ENCODE measurements around the gene ZNF579. TPM values are rescaled to one million over a fixed set of nuclear protein-coding genes. Genes with fewer than 3 reads are reported as not detected.

The ZNF579 gene
- polyA plus RNA-seq, 1 donor from 2014 or later, result 7.4 TPM

DNA sequence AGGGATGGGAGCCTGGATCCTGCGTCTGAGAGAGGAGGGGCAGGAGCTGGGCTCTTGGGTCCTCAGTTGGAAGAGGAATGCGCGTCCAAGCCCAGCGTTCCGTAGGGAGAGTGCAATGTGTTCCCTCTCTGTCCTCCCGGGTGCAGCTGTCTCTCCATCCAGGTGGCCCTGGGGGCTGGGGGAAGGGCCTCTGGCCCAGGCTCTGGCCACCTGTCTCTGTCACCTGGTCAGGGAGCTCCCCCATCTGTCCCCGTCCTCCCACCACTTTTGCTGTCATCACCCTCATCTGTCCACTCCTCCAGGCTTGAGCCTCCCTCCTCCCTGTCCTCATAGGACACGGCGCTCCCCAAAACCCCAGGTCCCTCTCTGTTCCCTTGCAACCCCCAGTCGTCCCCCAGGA lies 40.0 kb downstream of the ZNF579 start:
- H3K9me2 ChIP-seq (ENCODE audit: insufficient read depth, low read length), result no peaks in the 10 kb centered on the region
- H3K36me3 ChIP-seq (ENCODE audit: insufficient read depth, low read length), result no peaks in the 10 kb centered on the region
- no peak overlapping the region for H3K27ac ChIP-seq (ENCODE audit: low read length)
- no peaks in the 10 kb centered on the region for H4K20me1 ChIP-seq (ENCODE audit: insufficient read depth)
- H3K27me3 ChIP-seq (ENCODE audit: insufficient read depth, low read depth, low read length), result no peaks in the 10 kb centered on the region
- TF ChIP-seq TAF1 (IDR thresholded peaks at IDR 0.05; ENCODE audit: low read depth), result no peak
- TF ChIP-seq CTCF (IDR thresholded peaks at IDR 0.05; ENCODE audit: poor library complexity, severe bottlenecking), result no peak
- TF ChIP-seq MXI1 (conservative IDR thresholded peaks at IDR 0.05; ENCODE audit: poor library complexity, severe bottlenecking), result no peak
- no peak overlapping the region for H3K4me2 ChIP-seq (ENCODE audit: low read length)
- H2AFZ ChIP-seq (ENCODE audit: low read depth, low read length), result no peak overlapping the region
- H3K9ac ChIP-seq (ENCODE audit: low read length), result no peak overlapping the region
- no peak overlapping the region for H3K4me3 ChIP-seq (ENCODE audit: low read length)
- H3F3A ChIP-seq (ENCODE audit: insufficient read depth, low read length, poor library complexity, severe bottlenecking), result no peaks in the 10 kb centered on the region
- H3K9me3 ChIP-seq (ENCODE audit: low read length), result no peaks in the 10 kb centered on the region
- no peaks in the 10 kb centered on the region for H3K79me2 ChIP-seq (replicated peaks; ENCODE audit: insufficient read depth, low read length)

DNA sequence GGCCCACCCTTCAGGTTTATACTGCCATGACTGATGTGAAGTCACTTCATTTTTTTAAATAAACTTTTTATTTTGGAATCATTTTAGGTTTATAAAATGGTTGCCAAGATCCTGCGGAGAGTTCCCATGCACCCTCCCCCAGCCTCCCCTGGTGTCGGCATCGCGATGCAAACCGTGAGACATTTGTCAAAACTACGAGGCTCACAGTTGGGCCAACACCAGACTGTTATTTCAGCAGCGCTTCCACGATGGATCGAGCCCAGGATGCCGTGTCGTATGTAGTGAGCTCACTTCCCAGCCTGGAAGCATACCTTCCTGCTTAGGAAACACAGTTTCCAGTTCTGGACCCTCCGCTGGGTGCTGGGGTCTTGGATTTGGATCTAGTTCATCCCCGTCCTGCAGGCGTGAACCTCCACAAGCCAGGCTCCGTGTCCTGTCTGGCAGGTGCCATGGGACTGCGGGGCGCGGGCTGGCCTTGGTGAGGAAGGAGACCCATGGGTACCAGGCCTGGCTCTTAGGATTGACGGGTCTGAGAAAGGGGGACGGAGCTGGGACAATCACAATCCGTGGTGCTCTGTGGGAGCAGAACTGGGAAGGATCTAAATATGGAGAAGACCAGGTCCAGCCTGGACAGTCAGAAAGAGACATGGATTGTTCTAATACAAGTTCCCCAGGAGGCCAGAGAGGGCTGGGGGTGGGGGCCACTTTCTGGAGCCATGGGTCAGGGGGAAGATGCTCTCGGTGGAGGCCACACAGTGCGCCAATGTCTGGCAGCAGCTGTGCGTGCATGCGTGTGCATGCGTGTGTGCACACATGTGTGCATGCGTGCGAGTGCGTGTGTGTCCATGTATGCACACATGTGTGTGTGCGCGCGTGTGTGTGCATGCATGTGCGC lies 41.3 kb downstream of the ZNF579 start:
- Histone ChIP-seq H3K27ac (ENCODE audit: low read length) (no peak overlapping the region), H2AFZ (ENCODE audit: low read depth, low read length) (no peak overlapping the region)
- TF ChIP-seq CTCF (IDR thresholded peaks at IDR 0.05; ENCODE audit: poor library complexity, severe bottlenecking), result no peak
- TF ChIP-seq EP300 (conservative IDR thresholded peaks at IDR 0.05; ENCODE audit: poor library complexity, severe bottlenecking), result no peak
- TF ChIP-seq, protein P1, sequence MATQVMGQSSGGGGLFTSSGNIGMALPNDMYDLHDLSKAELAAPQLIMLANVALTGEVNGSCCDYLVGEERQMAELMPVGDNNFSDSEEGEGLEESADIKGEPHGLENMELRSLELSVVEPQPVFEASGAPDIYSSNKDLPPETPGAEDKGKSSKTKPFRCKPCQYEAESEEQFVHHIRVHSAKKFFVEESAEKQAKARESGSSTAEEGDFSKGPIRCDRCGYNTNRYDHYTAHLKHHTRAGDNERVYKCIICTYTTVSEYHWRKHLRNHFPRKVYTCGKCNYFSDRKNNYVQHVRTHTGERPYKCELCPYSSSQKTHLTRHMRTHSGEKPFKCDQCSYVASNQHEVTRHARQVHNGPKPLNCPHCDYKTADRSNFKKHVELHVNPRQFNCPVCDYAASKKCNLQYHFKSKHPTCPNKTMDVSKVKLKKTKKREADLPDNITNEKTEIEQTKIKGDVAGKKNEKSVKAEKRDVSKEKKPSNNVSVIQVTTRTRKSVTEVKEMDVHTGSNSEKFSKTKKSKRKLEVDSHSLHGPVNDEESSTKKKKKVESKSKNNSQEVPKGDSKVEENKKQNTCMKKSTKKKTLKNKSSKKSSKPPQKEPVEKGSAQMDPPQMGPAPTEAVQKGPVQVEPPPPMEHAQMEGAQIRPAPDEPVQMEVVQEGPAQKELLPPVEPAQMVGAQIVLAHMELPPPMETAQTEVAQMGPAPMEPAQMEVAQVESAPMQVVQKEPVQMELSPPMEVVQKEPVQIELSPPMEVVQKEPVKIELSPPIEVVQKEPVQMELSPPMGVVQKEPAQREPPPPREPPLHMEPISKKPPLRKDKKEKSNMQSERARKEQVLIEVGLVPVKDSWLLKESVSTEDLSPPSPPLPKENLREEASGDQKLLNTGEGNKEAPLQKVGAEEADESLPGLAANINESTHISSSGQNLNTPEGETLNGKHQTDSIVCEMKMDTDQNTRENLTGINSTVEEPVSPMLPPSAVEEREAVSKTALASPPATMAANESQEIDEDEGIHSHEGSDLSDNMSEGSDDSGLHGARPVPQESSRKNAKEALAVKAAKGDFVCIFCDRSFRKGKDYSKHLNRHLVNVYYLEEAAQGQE (IDR thresholded peaks at IDR 0.05; ENCODE audit: borderline replicate concordance), result no peak
- no peak for TF ChIP-seq SMC3 (conservative IDR thresholded peaks at IDR 0.05; ENCODE audit: poor library complexity)
- no peak for TF ChIP-seq TAF1 (IDR thresholded peaks at IDR 0.05; ENCODE audit: low read depth)
- no peak for TF ChIP-seq RAD21 (conservative IDR thresholded peaks at IDR 0.05)
- no peak for TF ChIP-seq EZH2 (IDR thresholded peaks at IDR 0.05; ENCODE audit: borderline replicate concordance, insufficient read depth, low read length, poor library complexity, severe bottlenecking)
- no peak for TF ChIP-seq MXI1 (conservative IDR thresholded peaks at IDR 0.05; ENCODE audit: poor library complexity, severe bottlenecking)
- no peak for TF ChIP-seq POLR2AphosphoS5 (IDR thresholded peaks at IDR 0.05)

More for the DNA sequence above, 41.3 kb downstream of the ZNF579 start:
- Histone ChIP-seq H3K9ac (ENCODE audit: low read length) (no peak overlapping the region), H3K9me3 (ENCODE audit: low read length) (no peaks in the 10 kb centered on the region), H3K4me2 (ENCODE audit: low read length) (no peak overlapping the region), H3K27me3 (ENCODE audit: insufficient read depth, low read depth, low read length) (no peaks in the 10 kb centered on the region), H3K9me2 (ENCODE audit: insufficient read depth, low read length) (no peaks in the 10 kb centered on the region), H3K79me2 (replicated peaks; ENCODE audit: insufficient read depth, low read length) (no peaks in the 10 kb centered on the region), H3K36me3 (ENCODE audit: insufficient read depth, low read length) (no peaks in the 10 kb centered on the region), H3K4me3 (ENCODE audit: low read length) (no peak overlapping the region), H4K20me1 (ENCODE audit: insufficient read depth) (no peaks in the 10 kb centered on the region), H3F3A (ENCODE audit: insufficient read depth, low read length, poor library complexity, severe bottlenecking) (no peaks in the 10 kb centered on the region)

All from neural cell (in vitro differentiated cells).